G401 (cell line): ENCODE measurements around the gene CDH13. TPM values are rescaled to one million over a fixed set of nuclear protein-coding genes. Genes with fewer than 3 reads are reported as not detected.

ENCODE experiments used
- DNase-seq: peaks from one replicate; pipeline ENCODE4 v3.0.0-alpha.2; 2015; ENCODE audit warnings: low spot score
- in situ Hi-C: cut with HindIII; loops from 2 replicates; pipeline ENCODE4 v1.10.0; 2016; ENCODE audit warnings: low sequenced_read_pairs, mixed read lengths
- total RNA-seq: library from RNA; depleted of rRNA; stranded (reverse); fragments of >200 nt; shearing (Covaris generic); gene quantifications from 2 replicates; pipeline ENCODE4 v1.2.3, GENCODE V29; 2014

The CDH13 gene
- total RNA-seq, 1 experiment from 2014 or later, result 10.8 TPM

DNA sequence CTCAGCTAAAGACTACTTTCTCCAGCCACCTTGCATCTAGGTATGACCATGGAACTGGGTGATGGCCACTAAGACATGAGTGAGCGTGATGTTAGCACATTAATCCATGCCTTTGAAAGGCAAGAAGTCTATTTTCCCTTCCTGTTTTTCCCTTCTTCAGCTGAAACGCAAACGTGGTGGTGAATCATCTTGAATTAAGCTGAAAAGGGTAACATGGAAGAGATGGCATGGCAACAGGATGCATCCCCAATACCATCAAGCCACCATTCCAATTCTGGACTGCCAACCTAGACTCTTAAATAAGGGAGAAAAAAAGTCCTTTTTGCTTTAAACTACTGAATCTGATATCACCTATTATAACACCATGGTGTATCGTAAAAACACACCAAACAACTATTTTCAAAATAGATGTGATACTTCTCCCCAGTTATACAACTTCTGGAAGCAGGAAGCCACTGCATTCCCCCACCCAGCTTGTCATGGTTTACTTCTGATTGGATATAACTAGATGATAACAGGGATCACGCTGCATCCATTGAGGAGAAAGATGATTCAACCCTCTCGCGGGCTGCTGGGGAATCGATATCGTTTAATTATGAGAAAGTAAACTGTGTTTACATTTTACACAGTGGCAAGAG lies 368.6 kb downstream of the CDH13 start:
- in situ Hi-C loops, result no loop called here
- no peak for DNase-seq

DNA sequence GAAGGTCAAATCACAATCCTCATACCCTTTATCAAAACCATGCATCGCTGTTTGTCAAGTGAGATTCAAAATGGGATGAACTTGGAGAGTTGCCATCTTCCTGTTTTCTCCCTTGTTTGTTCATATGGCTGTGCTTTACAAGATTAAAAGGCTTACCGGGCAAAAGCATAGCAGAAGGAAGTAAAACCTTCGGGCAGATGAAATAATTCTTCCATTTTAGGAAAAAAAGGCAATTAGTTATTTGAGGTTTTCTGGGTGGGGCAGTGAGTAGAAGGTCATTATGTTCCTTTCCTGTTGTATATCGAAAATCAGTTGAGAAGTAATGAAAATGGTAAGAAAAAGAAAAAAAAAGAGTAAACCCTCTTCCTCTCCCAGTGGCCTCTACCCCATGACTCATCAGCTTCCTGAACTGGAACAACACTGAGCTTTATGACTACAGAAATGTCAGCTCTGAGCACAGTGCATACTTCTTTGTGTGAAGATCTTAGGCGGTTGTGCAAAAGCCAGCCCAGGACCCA lies 369.2 kb downstream of the CDH13 start:
- in situ Hi-C loops, result no loop called here
- no peak for DNase-seq

DNA sequence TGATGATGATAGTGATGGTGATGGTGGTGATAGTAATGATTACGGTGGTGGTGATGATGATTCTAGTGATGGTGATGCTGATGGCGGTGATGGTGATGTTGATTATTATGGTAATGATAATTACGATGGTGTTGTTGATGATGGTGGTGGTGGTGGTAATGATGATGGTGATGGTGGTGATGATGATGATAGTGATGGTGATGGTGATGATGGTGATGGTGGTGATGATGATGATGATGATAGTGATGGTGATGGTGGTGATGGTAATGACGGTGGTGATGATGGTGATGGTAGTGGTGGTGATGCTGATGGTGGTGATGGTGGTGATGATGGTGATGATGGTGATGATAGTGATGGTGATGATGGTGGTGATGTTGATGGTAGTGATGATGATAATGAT lies 370.0 kb downstream of the CDH13 start:
- DNase-seq, result no peak

DNA sequence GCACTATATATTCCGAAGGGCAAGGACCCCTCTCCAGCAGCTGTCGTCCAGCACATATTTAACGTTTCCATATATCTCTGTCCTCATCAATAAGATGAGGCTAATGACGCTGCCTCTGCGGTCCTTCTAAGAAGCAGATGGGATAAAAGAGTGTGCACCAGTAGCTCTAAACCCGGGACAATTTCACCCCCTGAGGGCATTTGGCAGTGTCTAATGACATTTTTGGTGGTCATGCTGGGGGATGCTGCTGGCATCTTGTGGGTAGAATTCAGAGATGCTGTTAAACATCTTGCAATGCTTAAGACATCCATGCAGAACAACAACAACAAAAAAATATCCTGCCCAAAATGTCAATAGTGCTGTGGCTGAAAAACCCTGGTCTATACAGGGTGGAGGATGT lies 372.9 kb downstream of the CDH13 start:
- in situ Hi-C loops, result no loop called here
- DNase-seq, result no peak

More for the DNA sequence above, 370.0 kb downstream of the CDH13 start:
- in situ Hi-C loops, result no loop called here

DNA sequence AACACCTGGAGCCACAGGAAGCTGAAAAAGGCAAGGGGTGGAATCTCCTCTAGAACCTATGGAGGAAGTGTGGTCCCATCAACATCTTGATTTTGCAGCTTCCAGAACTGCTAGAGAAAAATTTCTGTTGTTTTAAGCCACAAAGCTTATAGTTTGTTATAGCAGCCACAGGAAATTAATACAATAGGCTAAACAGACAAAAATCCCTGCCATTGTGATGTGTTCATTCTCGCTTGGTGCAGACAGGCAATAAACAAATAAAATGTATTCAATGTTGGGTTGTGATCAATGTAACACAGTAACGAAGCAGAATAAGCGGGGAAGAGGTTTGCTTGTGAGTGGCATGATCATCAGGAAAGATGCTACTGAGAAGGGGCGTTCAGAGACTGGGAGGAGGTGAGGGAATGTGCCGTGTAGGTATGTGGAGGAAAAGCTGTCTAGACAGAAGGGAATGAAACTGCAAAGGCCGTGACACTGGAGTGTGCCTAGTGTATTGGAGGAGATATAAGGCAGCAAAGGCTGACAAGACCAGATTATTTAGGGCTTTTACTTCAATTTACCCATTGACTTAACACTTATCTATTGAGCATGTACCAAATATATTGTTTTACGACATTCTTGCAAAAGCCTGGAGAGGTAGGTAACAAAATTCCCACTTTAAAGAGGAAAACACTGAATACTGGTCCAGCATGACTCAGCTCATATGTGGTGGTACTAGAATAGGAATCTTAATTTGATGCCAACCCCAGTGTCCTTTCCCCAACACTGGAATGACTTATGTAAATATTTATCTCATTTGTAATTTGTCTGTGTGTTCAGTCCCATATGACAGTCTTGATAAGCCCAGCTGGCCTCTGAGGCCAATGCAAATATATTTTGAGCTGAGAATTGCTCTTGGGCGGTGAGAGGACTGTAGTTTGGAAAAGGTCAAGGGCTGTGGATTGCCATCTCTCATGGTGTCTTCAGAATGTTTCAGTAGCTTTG lies 375.9 kb downstream of the CDH13 start:
- in situ Hi-C loops, result no loop called here

DNA sequence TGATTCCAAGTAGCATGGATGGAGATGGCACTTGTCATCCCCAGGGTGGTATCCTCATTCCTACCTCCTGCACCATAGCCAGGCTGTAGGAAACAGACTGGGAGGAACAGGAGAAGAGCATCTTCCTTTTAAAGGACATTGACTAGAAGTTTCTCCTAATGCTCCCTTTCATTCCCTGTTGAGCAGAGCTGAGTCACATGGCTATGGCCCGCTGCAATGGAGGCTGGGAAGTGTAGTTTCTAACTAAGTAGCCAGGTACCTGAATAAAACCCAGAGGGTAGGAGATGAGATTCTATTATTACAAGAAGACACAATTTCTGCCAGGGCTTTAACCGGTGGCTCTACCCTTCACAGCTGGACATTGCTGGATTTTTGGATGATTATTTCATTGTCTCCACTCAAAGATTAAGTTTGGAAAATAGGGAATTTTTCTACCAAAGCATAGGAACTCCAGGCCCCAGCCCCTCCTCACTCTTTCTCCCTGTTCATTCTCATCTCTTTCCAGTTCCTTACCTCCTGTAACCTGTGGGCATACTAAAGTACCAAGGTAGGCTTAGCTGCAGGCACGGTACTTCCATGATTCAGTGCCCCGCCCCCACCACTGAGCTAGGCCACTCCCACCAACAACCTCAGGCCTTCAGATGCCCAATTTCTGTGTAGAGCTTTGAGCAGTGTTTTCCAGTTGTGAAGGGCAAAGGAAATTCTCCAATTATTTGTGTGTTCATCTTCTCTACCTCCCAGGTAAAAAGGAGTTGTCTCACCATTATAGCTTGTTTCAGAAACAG lies 378.3 kb downstream of the CDH13 start:
- in situ Hi-C loops, result no loop called here
- no peak for DNase-seq

More for the DNA sequence above, 375.9 kb downstream of the CDH13 start:
- DNase-seq, result no peak

DNA sequence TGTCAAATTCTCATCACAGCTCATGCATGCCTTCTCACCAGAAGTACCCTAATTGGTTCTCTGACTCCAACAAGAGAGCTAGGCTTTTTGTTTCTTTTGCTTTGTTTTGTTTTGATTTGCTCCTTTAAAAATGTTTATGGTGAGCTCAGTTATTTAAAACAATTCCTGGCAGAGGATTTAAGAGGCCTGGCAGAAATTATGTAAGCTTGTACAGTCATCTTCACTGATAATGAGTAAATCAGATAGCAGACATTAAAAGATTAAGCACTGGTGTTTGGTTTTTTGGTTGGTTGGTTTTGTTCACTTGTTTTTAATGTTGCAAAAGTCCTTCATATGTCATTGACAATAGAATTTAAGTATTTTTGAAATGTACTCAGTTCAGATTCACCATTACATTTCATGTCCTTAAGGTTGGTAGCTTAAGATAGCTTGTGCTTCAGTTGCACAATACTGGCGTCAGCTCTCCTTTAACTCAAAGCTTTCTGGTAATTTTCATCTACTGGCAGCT lies 378.9 kb downstream of the CDH13 start:
- no peak for DNase-seq
- in situ Hi-C loops, result no loop called here

DNA sequence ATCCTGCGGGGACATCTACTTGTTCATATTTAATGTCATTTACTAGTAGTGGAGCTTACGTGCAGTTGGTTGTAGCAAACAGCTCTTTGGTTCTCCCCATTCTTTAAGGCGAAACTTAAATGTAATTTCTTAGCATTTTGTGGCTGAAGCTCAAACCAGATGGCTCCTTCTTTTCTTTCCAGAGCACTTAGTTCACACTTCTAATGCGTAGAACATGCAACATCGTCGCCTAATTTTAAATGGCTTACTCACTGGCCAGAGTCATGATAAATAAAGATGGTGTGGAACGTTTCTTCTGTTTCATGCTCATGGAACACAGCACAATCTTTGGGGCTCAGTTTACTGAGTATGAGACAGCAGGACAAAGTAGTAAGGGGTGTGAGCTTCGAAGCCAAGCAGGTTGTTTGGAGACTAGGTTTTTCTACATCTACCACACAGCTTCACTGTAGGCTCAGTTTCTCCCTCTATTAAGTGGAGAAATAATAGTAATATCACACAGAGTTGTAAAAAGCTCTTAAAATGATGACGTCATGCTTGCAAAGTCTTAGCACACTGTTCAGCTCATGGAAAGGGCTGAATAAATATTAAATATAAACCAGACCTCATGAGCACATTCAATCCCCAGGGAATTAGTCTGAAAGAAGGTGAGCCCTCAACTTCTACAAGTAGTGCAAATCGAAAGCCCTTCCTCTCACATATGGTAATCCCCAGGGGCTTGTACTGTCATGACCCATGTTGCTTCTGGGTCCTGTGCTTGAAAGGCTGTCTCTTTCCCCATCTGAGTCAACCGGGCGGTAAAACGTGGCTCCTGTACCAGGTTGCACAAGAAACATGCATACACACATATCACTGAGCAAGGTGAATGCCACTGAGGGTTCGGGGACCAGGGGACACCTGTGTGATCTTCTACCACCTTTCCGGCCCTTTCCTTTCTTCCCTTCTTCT lies 384.3 kb downstream of the CDH13 start:
- in situ Hi-C loops, result no loop called here
- DNase-seq, result no peak

DNA sequence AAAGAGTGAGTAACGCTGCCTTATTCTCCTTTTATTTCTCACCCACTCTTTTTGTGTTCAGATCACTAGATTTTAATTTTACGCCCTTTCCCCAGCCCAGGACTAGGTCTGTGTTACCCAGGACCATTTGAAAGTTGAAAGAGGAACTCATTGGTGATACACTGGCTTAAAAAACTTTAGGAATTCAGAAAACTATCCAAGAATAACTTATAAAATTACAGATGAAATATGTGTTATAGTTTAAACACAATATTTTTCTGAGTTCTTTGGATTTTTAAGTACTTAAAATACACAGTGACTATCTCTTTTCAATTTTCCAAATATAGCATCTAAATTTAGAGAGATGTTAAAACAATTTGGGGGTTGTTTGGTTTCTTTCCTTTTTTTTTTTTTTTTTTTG lies 385.2 kb downstream of the CDH13 start:
- no peak for DNase-seq
- in situ Hi-C loops, result no loop called here

DNA sequence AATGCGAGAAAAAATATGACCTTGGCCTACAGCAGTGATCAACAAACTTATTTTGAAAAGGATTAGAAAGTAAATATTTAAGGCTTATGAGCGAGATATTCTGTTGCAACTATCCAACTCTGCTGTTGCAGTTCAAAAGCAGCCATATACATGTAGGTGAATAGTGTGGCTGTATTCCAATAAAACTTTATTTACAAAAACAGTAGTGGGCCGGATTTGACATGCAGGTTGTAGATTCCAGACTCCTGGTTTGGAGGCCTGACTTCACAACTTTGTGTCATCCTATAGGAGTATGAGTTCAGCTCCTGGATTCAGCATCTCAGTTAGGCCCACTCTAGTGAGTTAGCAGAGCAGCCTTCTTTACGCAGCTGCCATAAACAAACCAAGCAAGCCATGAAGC lies 386.3 kb downstream of the CDH13 start:
- in situ Hi-C loops, result no loop called here

DNA sequence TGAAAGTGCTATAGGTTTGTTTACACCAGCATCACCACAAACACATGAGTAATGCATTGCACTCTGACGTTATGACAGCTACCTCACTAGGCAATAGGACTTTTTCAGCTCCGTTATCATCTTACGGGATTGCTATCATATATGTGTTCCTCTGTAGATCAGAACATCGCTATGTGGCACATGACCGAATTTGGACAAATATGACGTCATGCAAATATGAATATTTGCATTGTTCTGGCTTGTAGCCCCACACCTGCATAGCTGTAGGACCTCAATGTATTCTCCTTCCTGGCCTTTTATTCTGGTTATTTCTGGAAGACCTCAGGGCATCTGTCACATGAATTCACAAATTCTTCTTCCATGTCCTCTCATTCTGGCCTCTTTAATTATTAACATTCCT lies 393.2 kb downstream of the CDH13 start:
- DNase-seq, result no peak
- in situ Hi-C loops, result no loop called here

More for the DNA sequence above, 386.3 kb downstream of the CDH13 start:
- DNase-seq, result no peak

DNA sequence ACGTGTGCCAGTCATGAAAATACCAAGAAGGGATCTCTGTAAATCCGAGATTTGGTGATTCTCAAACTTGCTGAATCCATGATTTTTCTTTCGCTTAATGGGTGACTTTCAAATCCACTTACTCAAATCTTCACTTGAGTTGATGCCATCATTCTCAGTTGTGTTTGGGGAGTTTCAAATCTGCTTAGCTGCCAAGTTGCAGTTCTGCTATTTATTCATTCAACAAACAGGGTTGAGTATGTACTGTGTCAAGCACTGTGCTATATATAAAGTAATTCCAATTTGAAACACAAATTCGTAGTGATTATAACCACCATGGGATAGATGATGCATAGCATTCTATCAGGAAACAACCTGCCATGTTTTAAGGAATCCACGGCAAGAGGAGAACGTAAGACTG lies 394.3 kb downstream of the CDH13 start:
- in situ Hi-C loops, result no loop called here
- no peak for DNase-seq

DNA sequence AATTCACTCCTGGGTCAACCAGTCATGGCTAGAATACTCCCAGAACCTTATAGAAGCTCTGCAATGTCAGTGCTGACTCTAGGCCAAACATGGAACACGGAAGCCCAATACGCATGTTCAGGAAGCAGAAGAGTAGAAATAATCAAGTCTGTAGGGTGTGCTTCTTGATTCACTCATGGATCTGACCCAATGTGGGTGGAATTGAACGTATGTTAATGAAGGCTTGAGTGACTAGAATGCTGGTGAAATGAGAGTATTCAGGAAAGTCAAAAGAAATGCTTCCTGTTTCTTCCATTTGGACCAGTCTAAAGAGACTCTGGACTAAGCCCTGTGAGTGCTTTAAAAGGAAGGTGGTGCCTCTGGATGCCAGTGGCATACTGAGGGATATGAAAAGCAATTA lies 395.0 kb downstream of the CDH13 start:
- DNase-seq, result no peak
- in situ Hi-C loops, result no loop called here

DNA sequence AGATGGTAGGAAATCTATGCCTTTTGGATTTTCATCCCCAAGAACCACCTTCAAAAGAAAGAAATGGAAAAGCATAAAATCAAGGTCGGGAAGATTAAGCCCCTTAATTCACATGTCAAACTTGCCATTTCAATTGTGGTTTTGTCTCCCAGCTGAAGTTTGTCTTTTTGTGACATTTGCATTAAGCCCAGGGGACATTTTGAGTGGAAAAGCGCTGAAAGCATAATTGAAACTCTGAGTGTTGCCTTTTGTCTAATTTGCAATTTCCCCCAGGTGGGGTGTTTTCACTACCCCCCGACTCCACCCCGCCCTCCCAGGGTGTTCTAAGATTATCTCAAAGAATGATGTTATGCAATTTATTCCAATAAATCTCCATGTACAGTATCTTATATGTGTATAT lies 396.2 kb downstream of the CDH13 start:
- DNase-seq, result no peak
- in situ Hi-C loops, result no loop called here

DNA sequence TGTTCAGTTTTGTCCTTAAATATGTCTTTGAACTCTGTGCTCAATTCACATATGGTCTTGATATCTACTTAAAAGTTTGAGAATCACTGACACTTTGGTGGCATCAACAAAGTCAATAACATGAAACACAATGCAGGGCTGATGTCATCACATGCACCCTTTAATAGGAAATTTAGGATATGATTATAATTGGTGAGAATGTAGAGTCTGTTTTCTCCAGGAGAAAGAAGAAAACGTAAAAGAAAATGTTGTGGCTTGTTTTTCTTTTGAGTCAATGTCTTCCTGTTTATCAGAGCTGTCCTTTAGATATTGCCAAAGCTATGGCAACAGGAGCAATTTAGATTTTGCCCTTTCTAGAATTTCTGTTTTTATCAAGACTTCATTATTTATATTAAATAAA lies 396.9 kb downstream of the CDH13 start:
- in situ Hi-C loops, result no loop called here
- DNase-seq, result no peak

DNA sequence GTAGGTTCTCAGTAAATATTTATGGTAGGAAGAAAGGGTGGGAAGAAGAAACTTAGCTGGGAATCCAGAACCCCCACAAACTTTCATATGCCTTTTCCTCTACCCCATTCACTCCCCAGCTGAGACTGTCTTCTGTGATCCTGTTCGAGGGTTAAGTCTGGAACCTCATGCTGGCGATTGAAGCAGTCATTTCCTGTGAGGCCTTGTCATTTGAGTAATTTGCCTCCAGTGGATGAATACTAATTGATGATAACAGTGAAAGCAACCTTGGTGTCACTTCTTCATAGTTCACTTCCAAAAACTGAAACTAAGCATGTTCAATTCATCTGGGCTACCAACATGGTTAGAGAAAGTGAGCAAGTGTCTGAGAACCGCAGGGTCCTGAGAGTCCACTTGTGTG lies 401.2 kb downstream of the CDH13 start:
- in situ Hi-C loops, result no loop called here
- DNase-seq, result no peak

DNA sequence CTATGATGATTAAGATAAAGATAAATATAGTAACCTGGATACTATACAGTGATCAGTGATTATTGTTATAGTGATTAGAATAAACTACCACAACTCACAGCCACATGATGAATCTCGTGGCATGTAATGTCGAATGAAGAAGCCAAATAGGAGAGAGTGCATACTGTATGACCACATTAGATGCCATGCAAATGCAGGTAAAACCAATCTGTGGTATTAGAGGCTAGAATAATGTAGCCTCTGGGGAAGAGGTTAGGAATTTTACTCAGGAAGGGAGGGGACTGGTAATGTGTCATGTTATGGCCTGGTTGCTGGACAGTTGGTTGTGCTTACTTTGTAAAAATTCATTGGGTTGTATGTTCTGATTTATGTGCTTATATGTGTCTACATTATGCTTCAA lies 402.7 kb downstream of the CDH13 start:
- in situ Hi-C loops, result no loop called here
- no peak for DNase-seq

DNA sequence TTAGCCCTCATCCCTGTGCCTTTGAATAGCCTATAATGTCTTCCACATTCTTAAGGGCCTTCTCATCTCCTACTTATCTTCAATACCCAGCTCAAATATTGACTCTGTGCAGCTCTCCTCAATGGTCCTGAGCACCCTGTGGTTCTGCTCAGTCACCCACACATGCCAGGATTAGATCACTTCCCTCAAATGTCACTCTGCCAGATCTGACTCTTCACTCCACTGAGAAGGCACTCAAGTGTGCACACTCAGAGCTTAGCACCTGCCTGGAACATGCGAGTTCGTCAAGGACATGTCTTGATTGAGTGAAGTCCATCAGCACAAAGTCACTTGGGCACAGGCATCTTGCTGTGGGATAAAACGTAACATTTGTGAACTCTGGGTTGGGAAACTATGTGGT lies 404.8 kb downstream of the CDH13 start:
- in situ Hi-C loops, result no loop called here
- DNase-seq, result no peak
